ENCODE measurements around the gene PAK4.

Gene PAK4

DNA sequence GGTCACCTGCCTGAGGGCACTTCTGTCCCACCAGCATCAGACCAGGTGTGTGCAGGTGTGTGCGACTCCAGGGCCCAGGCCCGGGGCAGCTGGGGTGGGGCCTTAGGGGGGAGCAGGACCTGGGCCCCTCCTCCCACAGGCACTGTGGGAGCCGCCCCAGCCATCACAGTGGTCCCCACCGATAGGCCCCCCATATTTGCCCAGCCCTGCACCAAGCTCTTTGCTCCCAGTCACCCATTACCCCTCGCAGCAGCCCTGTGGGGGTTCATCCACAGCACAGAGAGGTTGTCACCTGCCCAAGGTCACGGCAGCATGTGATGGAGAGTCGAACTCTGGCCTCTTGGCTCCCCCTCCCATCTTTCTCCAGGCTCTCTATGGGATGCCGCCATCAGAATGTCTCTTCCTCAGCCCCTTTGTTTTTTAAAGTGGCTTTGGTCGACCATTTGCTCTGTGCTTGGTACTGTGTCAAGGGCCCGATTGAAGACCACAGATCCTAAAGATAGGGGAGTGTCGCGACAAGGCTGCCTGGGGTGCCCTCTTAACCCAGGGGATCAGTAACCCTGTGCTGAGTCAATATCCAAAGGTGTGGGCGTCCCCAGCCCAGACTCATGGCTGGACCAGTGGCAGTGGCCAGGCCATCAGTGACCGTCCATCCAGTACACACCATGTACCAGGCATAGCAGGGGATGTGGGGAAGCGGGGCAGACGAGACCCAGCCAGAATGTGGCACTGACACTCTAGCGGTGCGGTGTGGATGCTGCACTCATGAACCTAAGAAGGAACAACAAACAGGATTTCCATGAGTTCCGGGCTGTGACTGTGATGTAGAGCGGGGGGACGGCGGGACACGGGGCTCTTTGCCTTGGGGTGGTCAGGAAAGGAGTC, 42.9 kb downstream of the PAK4 start:
- H3K4me3 ChIP-seq (ENCODE audit: insufficient read length, low read depth) = no peak overlapping the region
- no peaks in the 10 kb centered on the region for H3K27me3 ChIP-seq (ENCODE audit: insufficient read depth, insufficient read length)
- no peak overlapping the region for H3K9ac ChIP-seq (ENCODE audit: insufficient read length, low read depth)
- TF ChIP-seq SUZ12 (IDR thresholded peaks at IDR 0.05; ENCODE audit: extremely low read depth, insufficient read depth, insufficient read length) (no peak), YY1 (IDR thresholded peaks at IDR 0.05; ENCODE audit: insufficient read depth, insufficient read length) (no peak), ZNF274 (IDR thresholded peaks at IDR 0.05; ENCODE audit: low read depth, low read length) (no peak)
- H3K36me3 ChIP-seq (ENCODE audit: insufficient read depth, insufficient read length, low read length) = peaks cover 25% of the 10 kb centered on the region
- no peak for DNase-seq (ENCODE audit: low read depth, low spot score)
- no peaks in the 10 kb centered on the region for H3K9me3 ChIP-seq (ENCODE audit: insufficient read depth, low read length)
- H3K4me1 ChIP-seq (ENCODE audit: insufficient read depth, insufficient read length) = peaks cover 16% of the 10 kb centered on the region

- peaks cover 16% of the 10 kb centered on the region for H3K4me1 ChIP-seq (ENCODE audit: insufficient read depth, insufficient read length)
- DNase-seq (ENCODE audit: low read depth, low spot score) = no peak
- no peaks in the 10 kb centered on the region for H3K27me3 ChIP-seq (ENCODE audit: insufficient read depth, insufficient read length)
- TF ChIP-seq SUZ12 (IDR thresholded peaks at IDR 0.05; ENCODE audit: extremely low read depth, insufficient read depth, insufficient read length) (no peak), YY1 (IDR thresholded peaks at IDR 0.05; ENCODE audit: insufficient read depth, insufficient read length) (no peak), ZNF274 (IDR thresholded peaks at IDR 0.05; ENCODE audit: low read depth, low read length) (no peak)
- H3K9me3 ChIP-seq (ENCODE audit: insufficient read depth, low read length) = no peaks in the 10 kb centered on the region
- no peak overlapping the region for H3K9ac ChIP-seq (ENCODE audit: insufficient read length, low read depth)
- H3K36me3 ChIP-seq (ENCODE audit: insufficient read depth, insufficient read length, low read length) = peaks cover 29% of the 10 kb centered on the region
- no peak overlapping the region for H3K4me3 ChIP-seq (ENCODE audit: insufficient read length, low read depth)
Observed at GRCh38 chr19:39169143-39169810, 43.7 kb downstream of the PAK4 start.

DNA sequence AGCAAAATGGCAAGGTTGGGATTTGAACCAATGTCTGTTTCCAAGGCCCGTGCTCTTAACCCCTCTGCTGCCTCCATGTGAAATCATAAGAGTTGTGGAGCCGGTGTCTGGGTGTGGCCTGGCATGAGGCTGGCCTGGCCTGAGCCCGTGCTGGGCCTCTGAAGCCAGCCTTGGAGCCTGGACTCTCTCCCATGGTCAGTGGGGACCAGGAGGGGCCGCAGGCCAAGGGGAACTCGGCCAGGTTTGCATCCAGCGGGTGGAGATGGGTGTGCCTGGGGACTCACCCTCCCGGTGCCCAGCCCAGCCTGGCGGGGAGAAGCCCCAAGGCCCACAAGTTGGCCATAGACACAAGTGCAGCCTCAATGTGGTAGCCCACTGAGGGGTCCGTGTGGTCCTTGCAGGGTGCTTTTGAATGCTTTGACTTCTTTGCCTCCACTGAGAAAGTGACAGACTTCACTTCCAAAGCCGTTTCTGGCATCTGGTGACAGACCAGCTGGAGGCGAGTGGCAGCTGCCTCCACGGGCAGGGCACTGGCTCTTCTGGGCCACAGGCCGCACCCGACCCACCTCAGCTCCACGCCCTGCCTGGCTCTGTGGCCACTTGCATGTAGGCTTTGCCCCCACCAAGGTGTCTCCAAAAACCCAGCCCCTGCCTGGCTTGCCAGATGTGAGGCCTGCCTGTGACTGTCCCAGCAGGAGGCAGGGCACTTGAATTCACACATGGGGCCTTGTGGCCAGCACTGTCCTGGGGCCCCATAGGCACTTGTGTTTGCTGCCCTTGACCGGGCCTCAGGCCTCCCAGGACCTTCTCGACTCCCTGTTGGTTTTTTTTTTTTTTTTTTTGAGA, 45.0 kb downstream of the PAK4 start:
- no peak for TF ChIP-seq SUZ12 (IDR thresholded peaks at IDR 0.05; ENCODE audit: extremely low read depth, insufficient read depth, insufficient read length)
- TF ChIP-seq ZNF274 (IDR thresholded peaks at IDR 0.05; ENCODE audit: low read depth, low read length) = no peak
- TF ChIP-seq YY1 (IDR thresholded peaks at IDR 0.05; ENCODE audit: insufficient read depth, insufficient read length) = no peak
- Histone ChIP-seq H3K9ac (ENCODE audit: insufficient read length, low read depth) (no peak overlapping the region), H3K27me3 (ENCODE audit: insufficient read depth, insufficient read length) (no peaks in the 10 kb centered on the region), H3K4me3 (ENCODE audit: insufficient read length, low read depth) (no peak overlapping the region), H3K36me3 (ENCODE audit: insufficient read depth, insufficient read length, low read length) (peaks cover 40% of the 10 kb centered on the region), H3K4me1 (ENCODE audit: insufficient read depth, insufficient read length) (peaks cover 16% of the 10 kb centered on the region), H3K9me3 (ENCODE audit: insufficient read depth, low read length) (no peaks in the 10 kb centered on the region)
- no peak for DNase-seq (ENCODE audit: low read depth, low spot score)

- Histone ChIP-seq H3K9me3 (ENCODE audit: insufficient read depth, low read length) (no peaks in the 10 kb centered on the region), H3K36me3 (ENCODE audit: insufficient read depth, insufficient read length, low read length) (peaks cover 51% of the 10 kb centered on the region), H3K4me3 (ENCODE audit: insufficient read length, low read depth) (no peak overlapping the region), H3K4me1 (ENCODE audit: insufficient read depth, insufficient read length) (peaks cover 11% of the 10 kb centered on the region), H3K9ac (ENCODE audit: insufficient read length, low read depth) (no peak overlapping the region), H3K27me3 (ENCODE audit: insufficient read depth, insufficient read length) (no peaks in the 10 kb centered on the region)
- no peak for DNase-seq (ENCODE audit: low read depth, low spot score)
- no peak for TF ChIP-seq ZNF274 (IDR thresholded peaks at IDR 0.05; ENCODE audit: low read depth, low read length)
- no peak for TF ChIP-seq YY1 (IDR thresholded peaks at IDR 0.05; ENCODE audit: insufficient read depth, insufficient read length)
- TF ChIP-seq SUZ12 (IDR thresholded peaks at IDR 0.05; ENCODE audit: extremely low read depth, insufficient read depth, insufficient read length) = no peak
Observed at GRCh38 chr19:39171479-39172465, 46.2 kb downstream of the PAK4 start.

- Histone ChIP-seq H3K27me3 (ENCODE audit: insufficient read depth, insufficient read length) (no peaks in the 10 kb centered on the region), H3K9me3 (ENCODE audit: insufficient read depth, low read length) (no peaks in the 10 kb centered on the region), H3K9ac (ENCODE audit: insufficient read length, low read depth) (no peak overlapping the region), H3K36me3 (ENCODE audit: insufficient read depth, insufficient read length, low read length) (peaks cover 57% of the 10 kb centered on the region), H3K4me1 (ENCODE audit: insufficient read depth, insufficient read length) (peaks cover 7% of the 10 kb centered on the region), H3K4me3 (ENCODE audit: insufficient read length, low read depth) (no peak overlapping the region)
- no peak for TF ChIP-seq ZNF274 (IDR thresholded peaks at IDR 0.05; ENCODE audit: low read depth, low read length)
- no peak for TF ChIP-seq SUZ12 (IDR thresholded peaks at IDR 0.05; ENCODE audit: extremely low read depth, insufficient read depth, insufficient read length)
- no peak for TF ChIP-seq YY1 (IDR thresholded peaks at IDR 0.05; ENCODE audit: insufficient read depth, insufficient read length)
- no peak for DNase-seq (ENCODE audit: low read depth, low spot score)
Observed at GRCh38 chr19:39172700-39173501, 47.3 kb downstream of the PAK4 start.
